ENCODE results near the gene CCDC12.

DNA sequence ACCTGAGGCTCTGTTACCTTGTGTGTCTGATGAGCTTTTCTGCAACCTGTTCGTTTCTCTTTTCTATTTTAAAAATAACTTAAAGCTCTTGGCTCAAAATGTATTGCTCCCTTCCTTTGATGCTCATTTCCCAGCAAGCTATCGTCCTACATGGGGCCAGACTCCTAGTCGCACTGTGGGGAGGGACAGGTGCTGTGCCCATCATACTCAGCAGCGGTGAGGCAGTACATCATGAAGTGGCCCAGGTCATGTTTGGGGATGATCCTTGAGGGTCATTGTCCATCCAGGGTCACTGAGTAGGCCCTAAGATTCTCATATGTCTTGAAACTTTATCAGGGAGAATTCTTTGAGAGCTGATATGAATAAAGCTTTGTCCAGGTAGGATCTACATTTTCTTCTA lies 57.9 kb downstream of the CCDC12 start:
- TF ChIP-seq, protein P1, sequence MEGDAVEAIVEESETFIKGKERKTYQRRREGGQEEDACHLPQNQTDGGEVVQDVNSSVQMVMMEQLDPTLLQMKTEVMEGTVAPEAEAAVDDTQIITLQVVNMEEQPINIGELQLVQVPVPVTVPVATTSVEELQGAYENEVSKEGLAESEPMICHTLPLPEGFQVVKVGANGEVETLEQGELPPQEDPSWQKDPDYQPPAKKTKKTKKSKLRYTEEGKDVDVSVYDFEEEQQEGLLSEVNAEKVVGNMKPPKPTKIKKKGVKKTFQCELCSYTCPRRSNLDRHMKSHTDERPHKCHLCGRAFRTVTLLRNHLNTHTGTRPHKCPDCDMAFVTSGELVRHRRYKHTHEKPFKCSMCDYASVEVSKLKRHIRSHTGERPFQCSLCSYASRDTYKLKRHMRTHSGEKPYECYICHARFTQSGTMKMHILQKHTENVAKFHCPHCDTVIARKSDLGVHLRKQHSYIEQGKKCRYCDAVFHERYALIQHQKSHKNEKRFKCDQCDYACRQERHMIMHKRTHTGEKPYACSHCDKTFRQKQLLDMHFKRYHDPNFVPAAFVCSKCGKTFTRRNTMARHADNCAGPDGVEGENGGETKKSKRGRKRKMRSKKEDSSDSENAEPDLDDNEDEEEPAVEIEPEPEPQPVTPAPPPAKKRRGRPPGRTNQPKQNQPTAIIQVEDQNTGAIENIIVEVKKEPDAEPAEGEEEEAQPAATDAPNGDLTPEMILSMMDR (IDR thresholded peaks at IDR 0.05), result no peak
- no peak for TF ChIP-seq POLR2A (IDR thresholded peaks at IDR 0.05)
